Measurements from ENCODE around the gene KIAA0513.

- TF ChIP-seq, protein P1, sequence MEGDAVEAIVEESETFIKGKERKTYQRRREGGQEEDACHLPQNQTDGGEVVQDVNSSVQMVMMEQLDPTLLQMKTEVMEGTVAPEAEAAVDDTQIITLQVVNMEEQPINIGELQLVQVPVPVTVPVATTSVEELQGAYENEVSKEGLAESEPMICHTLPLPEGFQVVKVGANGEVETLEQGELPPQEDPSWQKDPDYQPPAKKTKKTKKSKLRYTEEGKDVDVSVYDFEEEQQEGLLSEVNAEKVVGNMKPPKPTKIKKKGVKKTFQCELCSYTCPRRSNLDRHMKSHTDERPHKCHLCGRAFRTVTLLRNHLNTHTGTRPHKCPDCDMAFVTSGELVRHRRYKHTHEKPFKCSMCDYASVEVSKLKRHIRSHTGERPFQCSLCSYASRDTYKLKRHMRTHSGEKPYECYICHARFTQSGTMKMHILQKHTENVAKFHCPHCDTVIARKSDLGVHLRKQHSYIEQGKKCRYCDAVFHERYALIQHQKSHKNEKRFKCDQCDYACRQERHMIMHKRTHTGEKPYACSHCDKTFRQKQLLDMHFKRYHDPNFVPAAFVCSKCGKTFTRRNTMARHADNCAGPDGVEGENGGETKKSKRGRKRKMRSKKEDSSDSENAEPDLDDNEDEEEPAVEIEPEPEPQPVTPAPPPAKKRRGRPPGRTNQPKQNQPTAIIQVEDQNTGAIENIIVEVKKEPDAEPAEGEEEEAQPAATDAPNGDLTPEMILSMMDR (IDR thresholded peaks at IDR 0.05; ENCODE audit: low read length): no peak
- TF ChIP-seq EZH2 (IDR thresholded peaks at IDR 0.05; ENCODE audit: borderline replicate concordance, low read length): no peak
Observed at GRCh38 chr16:85062323-85062722, 34.7 kb downstream of the KIAA0513 start.

Measured in OCI-LY1 (cell line).